ENCODE results near the gene SCO2.
A peak's percentile ranks its signal among the peaks of the same experiment; 100 is the strongest.

The SCO2 gene

GRCh38 chr22:50473855-50474671 is 51.3 kb downstream of the SCO2 start (continued):
- TF ChIP-seq PATZ1 (tag by site-specific recombination; IDR thresholded peaks at IDR 0.05) (peak; percentile 61), GLI2 (tag by site-specific recombination; IDR thresholded peaks at IDR 0.05; ENCODE audit: borderline replicate concordance, low read depth) (no peak), ZNF211 (tag by site-specific recombination; IDR thresholded peaks at IDR 0.05; ENCODE audit: low read depth) (no peak), ZNF214 (tag by site-specific recombination; IDR thresholded peaks at IDR 0.05; ENCODE audit: borderline replicate concordance) (no peak), EGR2 (tag by site-specific recombination; IDR thresholded peaks at IDR 0.05; ENCODE audit: low read depth) (peak; percentile 55; the same call in 1 of the 2 replicates), ZNF311 (tag by site-specific recombination; IDR thresholded peaks at IDR 0.05; ENCODE audit: borderline replicate concordance) (no peak), PRDM4 (tag by site-specific recombination; IDR thresholded peaks at IDR 0.05) (no peak), ZNF76 (tag by site-specific recombination; IDR thresholded peaks at IDR 0.05; ENCODE audit: borderline replicate concordance, low read depth) (peak; percentile 57; the same call in 1 of the 2 replicates), ZBTB44 (tag by site-specific recombination; IDR thresholded peaks at IDR 0.05) (no peak), ZBTB49 (tag by site-specific recombination; IDR thresholded peaks at IDR 0.05; ENCODE audit: low read depth) (no peak), KLF17 (tag by site-specific recombination; IDR thresholded peaks at IDR 0.05) (peak; percentile 53; the same call in 1 of the 2 replicates), BCL6B (tag by site-specific recombination; IDR thresholded peaks at IDR 0.05) (no peak), ZNF391 (tag by site-specific recombination; IDR thresholded peaks at IDR 0.05; ENCODE audit: borderline replicate concordance, low read depth) (peak; percentile 84; the same call in 1 of the 2 replicates), ZNF776 (tag by site-specific recombination; IDR thresholded peaks at IDR 0.05; ENCODE audit: borderline replicate concordance) (no peak), ZSCAN18 (tag by site-specific recombination; IDR thresholded peaks at IDR 0.05) (0 out of 2 replicates have a peak, but pooled peaks have one; percentile 39), ZNF610 (tag by site-specific recombination; IDR thresholded peaks at IDR 0.05; ENCODE audit: borderline replicate concordance) (no peak), ZNF701 (tag by site-specific recombination; IDR thresholded peaks at IDR 0.05) (no peak), KLF1 (tag by site-specific recombination; IDR thresholded peaks at IDR 0.05) (peak; percentile 52), SP2 (tag by site-specific recombination; IDR thresholded peaks at IDR 0.05) (peak; percentile 64), HOXC10 (CRISPR knock-in tag; IDR thresholded peaks at IDR 0.05) (no peak), SALL2 (tag by site-specific recombination; IDR thresholded peaks at IDR 0.05; ENCODE audit: borderline replicate concordance) (no peak), ZNF23 (tag by site-specific recombination; IDR thresholded peaks at IDR 0.05; ENCODE audit: borderline replicate concordance) (no peak), SP3 (tag by site-specific recombination; IDR thresholded peaks at IDR 0.05) (0 out of 2 replicates have a peak, but pooled peaks have one; percentile 10), ZNF560 (tag by site-specific recombination; IDR thresholded peaks at IDR 0.05; ENCODE audit: borderline replicate concordance) (no peak)
